HEK293 (cell line): ENCODE data around the gene VEGFA.

Experiments
- CTCF ChIA-PET: fragments of 350-600 bp; formaldehyde crosslinking; extraction: SDS; loops from one replicate; lab custom pipeline; 2021; ENCODE audit warnings: antibody characterized with exemption; lab: Yijun Ruan, JAX
- POLR2A ChIA-PET: fragments of 300-600 bp; formaldehyde crosslinking; extraction: SDS; loops from one replicate; lab custom pipeline; 2020; ENCODE audit warnings: antibody characterized with exemption, inconsistent platforms; lab: Yijun Ruan, JAX
- H3K27ac ChIP-seq: fragments of 200-500 bp; sonication (Bioruptor generic); 2 replicates; pipeline ENCODE4 v1.5.1; 2014; ENCODE audit warnings: low read depth, low read length, control low read depth, inconsistent platforms; ENCODE audit errors: extremely low read depth
- H3K36me3 ChIP-seq, 2 experiments: fragments of 200-500 bp in 1 of 2; sonication (Bioruptor generic) in 1 of 2; 1 replicate in 1 of 2; 2 replicates in 1 of 2; pipeline ENCODE4 v1.5.1; 2014 to 2017; ENCODE audit warnings: inconsistent platforms in 2 of 2, low read length in 2 of 2; ENCODE audit not compliant: control insufficient read depth in 2 of 2, insufficient read depth in 1 of 2
- H3K4me1 ChIP-seq: fragments of 200-500 bp; sonication (Bioruptor generic); 2 replicates; pipeline ENCODE4 v1.5.1; 2014; ENCODE audit warnings: mild to moderate bottlenecking, low read length, inconsistent platforms; ENCODE audit not compliant: control insufficient read depth, insufficient read depth
- H3K4me3 ChIP-seq: 2 replicates; pipeline ENCODE4 v1.5.1; 2011; ENCODE audit warnings: low read depth, mild to moderate bottlenecking, control low read depth, low read length, moderate library complexity
- H3K9me3 ChIP-seq: fragments of 200-500 bp; sonication (Bioruptor generic); 2 replicates; pipeline ENCODE4 v1.5.1; 2014; ENCODE audit warnings: low read depth, low read length, inconsistent platforms; ENCODE audit not compliant: control insufficient read depth, insufficient read depth
- BCL6B ChIP-seq: fragments of 450-650 bp; formaldehyde crosslinking; IDR thresholded peaks from 2 replicates; pipeline ENCODE4 v1.5.1; 2017; ENCODE audit warnings: missing biosample characterization, missing genetic modification characterization
- HOXC10 ChIP-seq: sonication (generic); formaldehyde crosslinking; IDR thresholded peaks from 2 replicates; pipeline ENCODE4 v1.8.1; 2023; ENCODE audit warnings: mild to moderate bottlenecking, missing genetic modification reagents
- PBX3 ChIP-seq: sonication (generic); formaldehyde crosslinking; IDR thresholded peaks from 2 replicates; pipeline ENCODE4 v1.8.1; 2022; ENCODE audit warnings: mild to moderate bottlenecking, moderate library complexity, missing genetic modification reagents
- PRDM10 ChIP-seq: fragments of 450-650 bp; formaldehyde crosslinking; IDR thresholded peaks from 2 replicates; pipeline ENCODE4 v1.5.1; 2016; ENCODE audit warnings: missing biosample characterization, missing genetic modification characterization
- PRDM6 ChIP-seq: fragments of 450-650 bp; formaldehyde crosslinking; IDR thresholded peaks from 2 replicates; pipeline ENCODE4 v1.5.1; 2017; ENCODE audit warnings: missing biosample characterization, missing genetic modification characterization
- REST ChIP-seq: fragments of 450-650 bp; formaldehyde crosslinking; IDR thresholded peaks from 2 replicates; pipeline ENCODE4 v1.5.1; 2016; ENCODE audit warnings: missing biosample characterization, missing genetic modification characterization
- ZIC2 ChIP-seq: fragments of 450-650 bp; formaldehyde crosslinking; IDR thresholded peaks from 2 replicates; pipeline ENCODE4 v1.5.1; 2016; ENCODE audit warnings: missing biosample characterization, missing genetic modification characterization
- ZNF121 ChIP-seq: fragments of 450-650 bp; formaldehyde crosslinking; IDR thresholded peaks from 2 replicates; pipeline ENCODE4 v1.5.1; 2016; ENCODE audit warnings: missing biosample characterization, missing genetic modification characterization
- ZNF280C ChIP-seq: fragments of 450-650 bp; formaldehyde crosslinking; IDR thresholded peaks from 2 replicates; pipeline ENCODE4 v1.5.1; 2016; ENCODE audit warnings: missing biosample characterization, missing genetic modification characterization
- ZNF292 ChIP-seq: fragments of 450-650 bp; formaldehyde crosslinking; IDR thresholded peaks from 2 replicates; pipeline ENCODE4 v1.5.1; 2016; ENCODE audit warnings: low read depth, missing biosample characterization, missing genetic modification characterization, borderline replicate concordance
- ZNF449 ChIP-seq: fragments of 450-650 bp; formaldehyde crosslinking; IDR thresholded peaks from 2 replicates; pipeline ENCODE4 v1.5.1; 2017; ENCODE audit warnings: missing biosample characterization, mild to moderate bottlenecking, missing genetic modification characterization, moderate library complexity
- ZNF514 ChIP-seq: fragments of 450-650 bp; formaldehyde crosslinking; IDR thresholded peaks from 2 replicates; pipeline ENCODE4 v1.5.1; 2016; ENCODE audit warnings: missing biosample characterization, missing genetic modification characterization
- ZNF549 ChIP-seq: fragments of 450-650 bp; IDR thresholded peaks from 2 replicates; pipeline ENCODE4 v1.5.1; 2018; ENCODE audit warnings: missing biosample characterization, missing genetic modification characterization, mild to moderate bottlenecking, inconsistent platforms, moderate library complexity
- ZNF560 ChIP-seq: fragments of 450-650 bp; formaldehyde crosslinking; IDR thresholded peaks from 2 replicates; pipeline ENCODE4 v1.5.1; 2017; ENCODE audit warnings: missing biosample characterization, missing genetic modification characterization, borderline replicate concordance
- ZNF626 ChIP-seq: fragments of 450-650 bp; sonication (Bioruptor Pico); formaldehyde crosslinking; IDR thresholded peaks from 2 replicates; pipeline ENCODE4 v1.5.1; 2018; ENCODE audit warnings: missing biosample characterization, missing genetic modification characterization, inconsistent platforms
- ZNF792 ChIP-seq: fragments of 450-650 bp; formaldehyde crosslinking; IDR thresholded peaks from 2 replicates; pipeline ENCODE4 v1.5.1; 2016; ENCODE audit warnings: missing biosample characterization, missing genetic modification characterization
- ZXDB ChIP-seq: fragments of 450-650 bp; formaldehyde crosslinking; IDR thresholded peaks from 2 replicates; pipeline ENCODE4 v1.5.1; 2016; ENCODE audit warnings: missing biosample characterization, missing genetic modification characterization

Gene VEGFA

GRCh38 chr6:43749461-43749860, 20.6 kb upstream of the VEGFA start:
- CTCF ChIA-PET: interaction anchor here (0.6 to 4.7 kb wide), 10 partner anchors 8 to 329 kb away, joined by 3 to 33 read pairs (median 5); partner anchors contain the start of gene VEGFA
- Histone ChIP-seq H3K27ac (no peak overlapping the region), H3K36me3 (no peaks in the 10 kb centered on the region), H3K4me3 (no peak overlapping the region), H3K4me1 (no peaks in the 10 kb centered on the region), H3K9me3 (no peaks in the 10 kb centered on the region)
- TF ChIP-seq ZNF121 (tag by site-specific recombination) (no peak), ZNF292 (no peak), ZNF626 (no peak), ZNF560 (tag by site-specific recombination) (no peak), PRDM10 (tag by site-specific recombination) (peak; percentile 78), REST (tag by site-specific recombination) (no peak), BCL6B (tag by site-specific recombination) (no peak)
- POLR2A ChIA-PET: no interaction called here

GRCh38 chr6:43750622-43751021, 19.4 kb upstream of the VEGFA start:
- POLR2A ChIA-PET: no interaction called here
- H3K4me1 ChIP-seq: no peaks in the 10 kb centered on the region

More at GRCh38 chr6:43750622-43751021, 19.4 kb upstream of the VEGFA start:
- Histone ChIP-seq H3K36me3 (no peaks in the 10 kb centered on the region), H3K27ac (no peak overlapping the region), H3K9me3 (no peaks in the 10 kb centered on the region), H3K4me3 (no peak overlapping the region)
- TF ChIP-seq ZXDB (tag by site-specific recombination) (no peak), ZNF280C (tag by site-specific recombination) (no peak), PBX3 (CRISPR knock-in tag) (no peak), ZIC2 (no peak), HOXC10 (CRISPR knock-in tag) (no peak), PRDM6 (tag by site-specific recombination) (no peak), ZNF549 (tag by site-specific recombination) (no peak), ZNF514 (tag by site-specific recombination) (no peak), ZNF449 (tag by site-specific recombination) (no peak), ZNF626 (no peak), ZNF792 (tag by site-specific recombination) (no peak)
- CTCF ChIA-PET: interaction anchor here (0.6 to 1.1 kb wide), 2 partner anchors 11 to 87 kb away, joined by 3 read pairs; no protein-coding TSS in a partner anchor
